Kidney (tissue), 14 donors: Measurements from ENCODE around the gene PLCB1. TPM values are rescaled to one million over a fixed set of nuclear protein-coding genes. Genes with fewer than 3 reads are reported as not detected.

Experiments
- DNase-seq, 5 donors: peaks; one replicate each; pipeline ENCODE4 v3.0.0-alpha.2; 2013 to 2020
- FAIRE-seq: peaks from 2 replicates; lab custom pipeline; 2012; peaks lifted over from hg19 to GRCh38; lab: Jason Lieb, UNC
- H3K27ac ChIP-seq, 2 donors: one replicate each; pipeline ENCODE4 v1.7.0; 2013; ENCODE audit warnings: low read depth in 2 of 2, low read length in 2 of 2, inconsistent platforms in 1 of 2
- H3K27me3 ChIP-seq: one replicate; pipeline ENCODE4 v1.7.1; 2013; ENCODE audit warnings: low read length, inconsistent platforms; ENCODE audit not compliant: control insufficient read depth, insufficient read depth
- H3K36me3 ChIP-seq, 3 donors: one replicate each; pipeline versions ENCODE4 v1.7.0 to v1.7.1; 2013; ENCODE audit warnings: low read length in 3 of 3, control low read depth in 1 of 3, inconsistent platforms in 1 of 3; ENCODE audit not compliant: insufficient read depth in 3 of 3, control insufficient read depth in 2 of 3
- H3K4me1 ChIP-seq, 3 donors: one replicate each; pipeline versions ENCODE4 v1.7.0 to v1.7.1; 2013; ENCODE audit warnings: low read length in 3 of 3, inconsistent platforms in 1 of 3, low read depth in 1 of 3; ENCODE audit not compliant: control insufficient read depth in 2 of 3, insufficient read depth in 2 of 3
- H3K4me3 ChIP-seq, 3 donors: one replicate each; pipeline versions ENCODE4 v1.7.0 to v1.8.1; 2013; ENCODE audit warnings: low read length in 3 of 3, control low read depth in 1 of 3, inconsistent platforms in 1 of 3
- H3K9ac ChIP-seq, 3 donors: one replicate each; pipeline versions ENCODE4 v1.7.0 to v1.7.1; 2013; ENCODE audit warnings: low read length in 3 of 3, control low read depth in 1 of 3, inconsistent platforms in 1 of 3
- H3K9me3 ChIP-seq, 3 donors: one replicate each; pipeline versions ENCODE4 v1.7.0 to v1.7.1; 2013; ENCODE audit warnings: low read length in 3 of 3, control low read depth in 1 of 3, inconsistent platforms in 1 of 3; ENCODE audit not compliant: control insufficient read depth in 2 of 3, insufficient read depth in 1 of 3
- intact Hi-C: fragments of 100-400 bp; cut with DNase I; formaldehyde crosslinking; loops from one replicate; pipeline ENCODE4 v1.11.1; 2022
- polyA plus RNA-seq: library from polyadenylated mRNA; stranded (reverse); fragments of 350-450 nt; fragmentation: Illumina TruSeq; extraction: RNeasy Lipid Tissue Mini Kit (QIAGEN cat#74804); gene quantifications from one replicate; pipeline ENCODE4 v1.2.3, GENCODE V29; 2014; ENCODE audit warnings: low read depth, low replicate concordance; ENCODE audit not compliant: insufficient read depth
- total RNA-seq: library from RNA; stranded (reverse); fragmentation: NEBNext Ultra II Directional; extraction: Animal tissue kit (Norgen Biotek cat#: 25700); gene quantifications from one replicate; pipeline ENCODE4 v1.2.1, GENCODE V29; 2021
- TF ChIP-seq, protein P1 (sequence below): IDR thresholded peaks from 3 replicates; pipeline ENCODE4 v1.5.1; 2012; ENCODE audit warnings: mild to moderate bottlenecking, moderate library complexity, borderline replicate concordance; ENCODE audit not compliant: insufficient read depth; ENCODE audit errors: extremely low read depth
- donor health status: control.
- donor health status: control.
- donor health status: control.
- donor health status: control.
- donor health status: control.
- donor health status: DM: yes; HTN: yes; CAD: no.
- donor health status: Normal renal cell carcinoma (clear cell type).

Gene PLCB1
- total and polyA plus RNA-seq, 2 donors from 2014 or later = 9.4 to 107 TPM

GRCh38 chr20:8689337-8689736 is 557.3 kb downstream of the PLCB1 start:
- Histone ChIP-seq H3K9ac (no peak overlapping the region), H3K36me3 (no peaks in the 10 kb centered on the region), H3K4me1 (no peaks in the 10 kb centered on the region), H3K4me3 (no peak overlapping the region), H3K9me3 (peaks cover 0 to 2% (median 0%) of the 10 kb centered on the region in 3 donors), H3K27ac (no peak overlapping the region), H3K27me3 (no peaks in the 10 kb centered on the region)
- TF ChIP-seq, protein P1, sequence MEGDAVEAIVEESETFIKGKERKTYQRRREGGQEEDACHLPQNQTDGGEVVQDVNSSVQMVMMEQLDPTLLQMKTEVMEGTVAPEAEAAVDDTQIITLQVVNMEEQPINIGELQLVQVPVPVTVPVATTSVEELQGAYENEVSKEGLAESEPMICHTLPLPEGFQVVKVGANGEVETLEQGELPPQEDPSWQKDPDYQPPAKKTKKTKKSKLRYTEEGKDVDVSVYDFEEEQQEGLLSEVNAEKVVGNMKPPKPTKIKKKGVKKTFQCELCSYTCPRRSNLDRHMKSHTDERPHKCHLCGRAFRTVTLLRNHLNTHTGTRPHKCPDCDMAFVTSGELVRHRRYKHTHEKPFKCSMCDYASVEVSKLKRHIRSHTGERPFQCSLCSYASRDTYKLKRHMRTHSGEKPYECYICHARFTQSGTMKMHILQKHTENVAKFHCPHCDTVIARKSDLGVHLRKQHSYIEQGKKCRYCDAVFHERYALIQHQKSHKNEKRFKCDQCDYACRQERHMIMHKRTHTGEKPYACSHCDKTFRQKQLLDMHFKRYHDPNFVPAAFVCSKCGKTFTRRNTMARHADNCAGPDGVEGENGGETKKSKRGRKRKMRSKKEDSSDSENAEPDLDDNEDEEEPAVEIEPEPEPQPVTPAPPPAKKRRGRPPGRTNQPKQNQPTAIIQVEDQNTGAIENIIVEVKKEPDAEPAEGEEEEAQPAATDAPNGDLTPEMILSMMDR = no peak
- intact Hi-C loops = no loop called here
- FAIRE-seq (no peak), DNase-seq (no peak)

- no peaks in the 10 kb centered on the region for H3K36me3 ChIP-seq
- no peak overlapping the region for H3K4me3 ChIP-seq
- DNase-seq (no peak), FAIRE-seq (no peak)
- peaks cover 0 to 2% (median 0%) of the 10 kb centered on the region in 3 donors for H3K9me3 ChIP-seq
- H3K27ac ChIP-seq = no peak overlapping the region
- no peak overlapping the region for H3K9ac ChIP-seq
- intact Hi-C loops = no loop called here
- no peaks in the 10 kb centered on the region for H3K4me1 ChIP-seq
- TF ChIP-seq, protein P1 = no peak
- no peaks in the 10 kb centered on the region for H3K27me3 ChIP-seq
These were observed 558.0 kb downstream of the PLCB1 start for GRCh38 chr20:8690074-8690473.

GRCh38 chr20:8693709-8694108 is 561.6 kb downstream of the PLCB1 start:
- no peaks in the 10 kb centered on the region for H3K27me3 ChIP-seq
- DNase-seq = no peak
- FAIRE-seq = no peak
- intact Hi-C loops = no loop called here
- no peak overlapping the region for H3K4me3 ChIP-seq
- no peak overlapping the region for H3K27ac ChIP-seq
- no peak overlapping the region for H3K9ac ChIP-seq
- H3K36me3 ChIP-seq = no peaks in the 10 kb centered on the region
- H3K9me3 ChIP-seq = peaks cover 0 to 2% (median 0%) of the 10 kb centered on the region in 3 donors
- TF ChIP-seq, protein P1 = no peak
- no peaks in the 10 kb centered on the region for H3K4me1 ChIP-seq

DNA sequence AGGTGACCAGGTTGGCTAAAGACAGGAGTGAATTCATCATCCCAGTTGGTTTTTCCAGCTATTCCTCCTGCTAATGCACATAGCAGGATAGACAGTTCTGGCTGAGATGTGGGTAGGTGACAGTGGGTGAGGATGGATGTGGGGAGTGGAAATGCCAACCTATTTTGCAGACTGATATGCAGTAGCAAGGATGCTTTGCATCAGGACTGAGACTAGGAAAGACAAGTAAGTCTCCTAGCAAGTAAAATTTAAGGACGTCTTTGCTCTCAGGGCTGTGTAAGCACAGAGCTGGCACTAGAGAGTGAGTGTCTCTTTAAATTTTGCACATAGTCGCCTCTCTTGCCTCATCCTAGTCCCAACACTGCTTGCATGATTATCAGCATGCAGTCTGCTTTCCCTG is 568.7 kb downstream of the PLCB1 start:
- H3K9ac ChIP-seq = no peak overlapping the region
- H3K27ac ChIP-seq = no peak overlapping the region
- no peak for DNase-seq
- TF ChIP-seq, protein P1 = no peak
- FAIRE-seq = no peak
- no peaks in the 10 kb centered on the region for H3K9me3 ChIP-seq
- no peak overlapping the region for H3K4me3 ChIP-seq
- intact Hi-C loops = no loop called here
- no peaks in the 10 kb centered on the region for H3K36me3 ChIP-seq
- H3K4me1 ChIP-seq = no peaks in the 10 kb centered on the region
- no peaks in the 10 kb centered on the region for H3K27me3 ChIP-seq
